OCI-M2 (cell line): Measurements from ENCODE around the gene ITPR3.
A peak's percentile ranks its signal among the peaks of the same experiment; 100 is the strongest.

Source experiments
- DNase-seq: peaks from one replicate; lab custom pipeline; 2025; ENCODE audit not compliant: unreplicated experiment; lab: John Stamatoyannopoulos, UW

ITPR3 gene

DNA sequence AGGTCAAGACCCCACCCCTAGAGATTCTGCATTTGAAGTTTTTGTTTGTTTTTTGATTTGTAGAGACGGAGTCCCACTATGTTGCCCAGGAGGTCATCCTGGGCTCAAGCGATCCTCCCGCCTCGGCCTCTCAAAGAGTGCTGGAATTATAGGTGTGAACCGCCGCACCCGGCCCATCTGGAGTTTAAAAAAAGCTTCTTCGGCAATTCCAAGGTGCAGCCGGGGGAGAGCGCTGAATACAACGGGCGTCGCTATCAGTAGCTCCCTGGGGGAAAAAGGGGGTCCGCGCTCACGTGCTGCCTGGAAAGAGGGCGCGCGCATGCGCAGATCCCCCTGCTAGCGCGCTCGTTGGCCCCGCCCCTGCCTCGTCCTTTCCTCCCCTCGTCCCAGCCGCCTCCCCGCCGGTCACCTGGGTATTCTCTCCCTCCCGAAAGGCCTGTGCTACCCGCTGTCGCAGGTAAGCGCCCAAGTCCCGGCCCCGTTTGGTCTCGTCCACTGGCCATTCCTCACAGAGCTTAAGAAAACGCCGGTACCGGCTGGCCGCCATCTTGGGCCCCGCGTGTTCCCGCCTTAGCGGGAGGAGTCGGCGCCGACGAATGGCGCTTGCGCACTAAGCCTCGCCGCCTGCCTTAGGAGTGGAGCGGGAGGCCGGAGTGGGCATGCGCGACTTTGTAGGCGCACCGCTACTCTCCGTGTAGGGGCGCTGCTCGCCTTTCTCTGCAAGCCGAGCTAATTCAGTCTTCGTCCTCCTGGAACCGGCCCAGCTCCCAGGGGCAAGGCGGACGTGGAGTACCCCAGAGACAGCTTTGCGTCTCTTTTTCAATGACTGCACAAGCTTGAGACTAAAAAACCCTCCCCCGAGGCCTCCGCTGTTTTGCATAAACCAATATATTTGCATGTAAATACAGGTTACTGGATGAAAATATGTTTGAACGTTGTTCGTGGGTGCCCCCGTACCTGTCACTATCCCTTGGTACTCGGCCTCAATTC is 90.3 kb downstream of the ITPR3 start, which contains the start of gene UQCC2:
UQCC2 (minus strand) TSS at position 561 of the 990 bp plus-strand sequence; CDS start at position 547, 14 bp downstream.
- DNase-seq: peak; percentile 92

DNA sequence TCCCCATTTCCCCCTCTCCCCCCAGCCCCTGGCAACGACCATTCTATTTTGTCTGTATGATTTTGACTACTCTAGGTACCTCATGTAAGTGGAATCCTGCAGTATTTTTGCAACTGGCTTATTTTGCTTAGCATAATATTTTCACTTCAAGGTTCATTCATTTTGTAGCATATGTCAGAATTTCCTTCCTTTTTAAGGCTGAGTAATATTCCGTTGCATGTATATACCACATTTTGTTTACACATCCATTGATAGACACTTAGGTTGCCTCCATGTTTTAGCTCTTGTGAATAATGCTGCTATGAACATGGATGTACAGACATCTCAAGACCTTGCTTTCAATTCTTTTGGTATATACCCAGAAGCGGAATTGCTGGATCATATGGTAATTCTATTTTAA is 91.8 kb downstream of the ITPR3 start:
- DNase-seq: no peak

DNA sequence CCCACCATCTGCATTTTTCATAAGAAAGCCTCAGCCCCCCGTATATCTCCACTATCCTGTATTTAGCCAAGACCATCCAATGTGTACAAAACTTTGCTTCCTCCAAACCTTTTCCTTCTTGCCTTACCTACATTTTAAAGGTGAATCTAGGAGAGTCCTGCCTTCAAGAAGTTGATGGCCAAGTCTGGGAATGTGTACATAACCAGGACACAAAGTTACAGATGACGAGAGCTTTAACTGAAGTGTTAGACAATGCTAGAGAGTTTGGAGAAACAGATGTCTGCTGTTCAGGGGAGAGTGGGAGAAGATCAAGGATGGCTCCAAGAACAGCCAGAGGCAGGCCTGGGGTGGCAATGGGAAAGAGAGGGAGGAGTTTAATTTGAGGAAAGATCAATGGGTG is 92.7 kb downstream of the ITPR3 start:
- DNase-seq: no peak

DNA sequence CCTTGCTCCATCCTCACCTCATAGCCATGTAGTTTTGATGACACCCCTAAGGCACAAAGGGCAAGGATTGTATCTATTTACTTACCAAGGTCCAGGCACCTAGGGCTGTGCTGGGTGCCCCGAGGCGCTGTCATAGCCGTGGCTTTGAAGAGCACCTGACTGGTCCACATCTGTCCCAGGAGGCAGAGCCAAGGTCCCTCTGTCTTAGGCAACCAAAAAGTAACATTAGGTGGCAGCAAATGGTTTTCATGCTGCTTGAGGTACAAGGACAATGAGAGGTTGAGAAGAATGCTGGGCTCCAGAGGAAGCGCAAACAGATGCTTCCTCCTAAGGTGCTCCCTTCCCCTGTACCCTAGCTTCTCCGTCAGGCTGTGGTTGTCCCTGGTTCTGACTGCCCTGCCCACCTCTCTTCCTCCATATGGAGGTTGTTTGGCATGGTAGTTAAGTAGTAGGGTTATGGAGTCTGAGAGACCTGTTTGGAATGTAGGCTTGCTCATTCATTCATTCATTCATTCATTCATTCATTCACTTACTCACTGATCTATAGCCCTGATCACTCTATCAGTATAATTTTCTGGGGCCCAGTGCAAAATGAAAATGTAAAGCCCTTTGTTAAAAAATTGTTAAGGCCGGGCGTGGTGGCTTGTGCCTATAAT is 93.4 kb downstream of the ITPR3 start:
- no peak for DNase-seq

DNA sequence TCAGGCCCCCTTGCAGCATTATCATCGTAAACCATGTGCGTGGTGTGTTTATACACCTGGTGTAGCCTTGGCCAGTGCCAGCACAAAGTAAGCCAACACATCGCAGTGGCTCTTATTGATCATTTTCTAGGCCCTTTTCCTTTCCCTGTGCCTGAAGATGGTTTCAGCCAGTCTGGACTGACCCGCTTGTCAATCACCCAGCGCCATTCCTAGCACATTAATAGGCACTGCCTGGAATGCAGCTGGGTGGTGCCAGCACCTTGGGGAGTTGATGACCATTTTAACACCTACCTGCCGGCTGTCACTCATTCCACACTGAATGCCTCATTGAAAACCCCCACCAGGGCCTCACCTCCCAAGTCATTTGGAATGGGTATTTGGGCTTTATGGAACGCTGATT is 95.3 kb downstream of the ITPR3 start:
- DNase-seq: no peak

DNA sequence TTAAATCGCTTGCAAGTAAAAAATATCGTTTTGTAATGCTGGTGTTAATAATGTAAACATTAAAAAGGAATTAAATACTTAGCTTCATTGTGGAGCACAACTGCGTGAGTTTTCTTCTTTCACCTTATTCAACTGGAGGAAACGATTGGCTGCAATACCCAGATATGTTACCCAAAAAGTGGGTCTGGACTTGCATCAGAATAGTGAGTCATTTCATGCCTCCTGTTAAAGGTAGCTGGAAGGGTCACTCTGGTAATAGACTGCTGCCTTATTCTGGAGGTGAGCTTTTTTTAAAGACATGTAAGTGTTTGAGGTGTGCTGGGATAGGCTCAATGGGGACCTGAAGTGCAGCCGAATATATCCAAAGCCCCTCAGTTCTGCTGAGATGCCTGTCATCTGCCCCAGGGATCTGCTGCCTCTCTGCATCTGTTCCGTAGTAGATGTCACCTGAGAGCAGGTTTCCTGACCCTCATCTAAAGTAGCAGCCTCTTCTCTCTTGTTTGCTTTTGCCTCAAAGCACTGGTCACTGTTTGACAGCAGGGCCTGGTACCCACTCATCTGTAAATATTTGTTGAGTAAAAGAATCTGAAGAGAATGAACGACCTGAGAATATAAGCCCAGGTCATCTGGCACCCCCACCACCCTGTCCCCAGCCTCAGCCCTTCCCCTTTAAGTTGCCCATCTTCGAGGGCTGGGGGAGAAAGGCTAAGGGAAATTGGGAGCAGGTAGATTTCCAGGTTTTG is 95.9 kb downstream of the ITPR3 start:
- no peak for DNase-seq

DNA sequence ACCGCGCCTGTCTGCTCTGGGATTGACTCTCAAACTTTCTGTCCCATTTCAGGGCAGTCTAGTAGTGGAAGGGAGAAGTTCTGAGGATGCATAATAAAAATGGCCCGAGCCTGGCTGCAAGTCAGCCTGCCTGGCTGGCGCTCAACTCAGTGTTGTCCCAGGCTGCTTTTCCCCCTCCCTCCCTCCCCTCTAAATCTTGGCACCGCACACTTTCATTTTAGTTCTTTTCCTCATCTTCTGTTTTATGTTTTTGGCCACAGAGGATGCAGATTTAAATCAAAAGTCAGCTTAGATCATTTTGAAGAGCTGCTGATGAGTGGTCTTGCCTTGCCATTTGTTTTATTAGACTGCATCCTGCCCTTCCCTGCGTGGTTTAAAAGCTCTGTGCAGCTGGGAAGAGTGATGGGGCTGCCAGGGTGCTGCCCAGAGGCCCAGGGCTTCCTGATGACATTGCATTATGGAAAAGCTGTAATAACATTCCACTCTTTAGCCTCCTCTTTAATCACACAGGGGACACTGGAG is 96.9 kb downstream of the ITPR3 start:
- DNase-seq: no peak

DNA sequence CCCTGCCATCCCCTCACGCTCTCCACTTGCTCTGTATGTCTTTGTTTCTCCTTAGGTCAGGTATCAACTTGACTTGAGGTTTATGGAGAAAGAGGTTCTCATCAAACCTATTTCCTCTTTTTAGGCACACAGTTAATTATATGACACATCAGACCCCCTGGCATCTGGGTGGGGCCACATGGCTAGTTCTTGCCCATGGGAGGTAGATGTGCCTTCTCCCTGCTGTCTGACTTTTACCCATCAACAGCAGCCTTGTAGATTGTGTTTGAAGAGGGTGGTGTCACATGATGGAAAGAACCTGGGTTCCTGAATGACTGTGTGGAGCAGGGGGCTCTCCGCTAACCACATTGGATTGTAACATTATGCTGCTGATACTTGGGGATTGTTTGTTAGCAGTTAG is 97.6 kb downstream of the ITPR3 start:
- DNase-seq: no peak

DNA sequence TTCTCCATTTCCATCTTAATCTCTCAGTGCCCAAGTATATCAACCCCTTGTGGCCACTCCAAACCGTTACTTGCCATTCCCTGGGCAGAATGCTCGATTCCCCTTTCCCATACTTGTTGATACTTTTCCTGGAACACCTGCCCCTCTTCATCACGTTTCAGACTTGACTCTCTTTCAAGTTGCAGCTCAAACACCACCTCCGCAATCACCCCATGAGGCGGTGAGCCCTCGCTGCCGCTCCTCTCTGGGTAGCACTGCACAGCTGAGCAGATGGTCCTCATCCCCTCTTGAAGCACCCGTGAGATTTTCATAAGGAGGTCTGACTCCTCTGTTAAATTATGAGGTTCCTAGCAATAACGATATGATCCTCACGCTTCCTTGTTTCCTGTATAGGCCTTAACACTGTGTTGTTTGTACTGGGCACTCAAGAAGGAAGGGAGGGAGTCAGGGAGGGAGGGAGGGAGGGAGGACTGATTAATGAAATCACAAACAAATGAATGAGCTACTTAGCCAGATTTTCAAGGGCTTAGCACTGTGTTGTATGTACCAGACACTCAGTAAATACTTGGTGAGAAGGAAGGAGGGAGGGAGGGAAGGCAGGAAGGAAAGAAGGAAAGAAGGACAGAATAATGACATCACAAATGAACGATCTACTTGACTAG is 98.3 kb downstream of the ITPR3 start:
- DNase-seq: no peak

DNA sequence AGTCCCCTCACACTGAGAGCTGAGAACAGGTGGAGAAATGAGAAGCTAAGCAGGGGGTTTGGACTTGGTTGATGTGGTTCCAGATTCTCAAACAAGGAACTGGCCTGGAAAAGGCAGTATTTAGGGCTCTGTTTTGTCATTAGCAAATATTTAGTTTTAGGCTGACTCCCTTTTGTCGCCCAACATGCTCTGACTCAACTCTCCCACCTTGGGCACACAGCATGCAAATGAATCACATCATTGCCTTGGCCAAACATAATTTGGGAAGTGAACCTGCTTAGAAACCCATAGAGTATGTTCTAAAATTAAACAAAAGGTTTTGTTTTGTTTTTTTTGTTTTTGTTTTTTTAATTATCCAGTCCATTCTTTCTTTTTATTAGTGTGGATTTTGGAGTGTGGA is 99.9 kb downstream of the ITPR3 start:
- no peak for DNase-seq

DNA sequence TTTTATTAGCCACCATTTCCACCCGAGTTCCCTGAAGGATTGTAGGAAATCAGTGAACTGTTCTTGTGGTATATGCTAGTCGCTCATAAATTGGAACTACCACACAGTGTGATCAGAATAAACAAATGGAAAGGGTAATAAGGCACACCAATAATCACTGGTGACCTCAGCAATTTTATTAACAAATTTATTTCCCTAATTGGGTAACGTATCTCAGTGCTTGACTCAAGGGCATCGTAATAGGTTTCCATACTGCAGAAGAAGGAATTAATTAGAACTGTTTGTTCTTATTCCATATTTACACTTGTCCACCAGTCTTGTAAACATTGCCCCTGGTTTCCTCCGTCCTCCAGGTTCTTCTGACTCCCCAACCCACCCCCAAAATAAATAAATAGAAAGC is 100.4 kb downstream of the ITPR3 start:
- no peak for DNase-seq

DNA sequence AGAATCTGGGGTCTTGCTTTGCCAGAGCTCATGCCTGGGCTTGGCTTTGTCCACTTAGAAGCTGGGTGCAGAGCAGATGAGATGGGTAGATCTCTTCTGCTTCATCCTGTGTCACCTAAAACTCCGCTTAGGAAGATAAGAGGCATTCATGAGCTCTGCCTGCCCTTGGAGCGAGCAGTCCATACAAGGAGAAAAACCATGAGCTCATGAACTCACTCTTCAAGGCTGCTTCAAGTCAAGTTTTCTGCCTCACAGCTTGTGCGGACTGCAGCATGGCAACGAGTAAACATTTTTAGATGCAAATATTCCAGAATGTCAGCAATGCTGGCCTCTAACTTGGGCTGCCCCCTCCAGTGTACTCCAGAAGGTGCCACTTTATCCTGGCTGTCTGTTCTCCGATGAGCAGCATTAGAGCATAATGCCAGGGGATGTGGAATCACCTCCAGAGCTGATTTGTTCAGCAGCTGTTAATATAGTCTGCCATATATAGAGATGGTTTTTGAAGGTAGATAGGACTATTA is 101.0 kb downstream of the ITPR3 start:
- no peak for DNase-seq

DNA sequence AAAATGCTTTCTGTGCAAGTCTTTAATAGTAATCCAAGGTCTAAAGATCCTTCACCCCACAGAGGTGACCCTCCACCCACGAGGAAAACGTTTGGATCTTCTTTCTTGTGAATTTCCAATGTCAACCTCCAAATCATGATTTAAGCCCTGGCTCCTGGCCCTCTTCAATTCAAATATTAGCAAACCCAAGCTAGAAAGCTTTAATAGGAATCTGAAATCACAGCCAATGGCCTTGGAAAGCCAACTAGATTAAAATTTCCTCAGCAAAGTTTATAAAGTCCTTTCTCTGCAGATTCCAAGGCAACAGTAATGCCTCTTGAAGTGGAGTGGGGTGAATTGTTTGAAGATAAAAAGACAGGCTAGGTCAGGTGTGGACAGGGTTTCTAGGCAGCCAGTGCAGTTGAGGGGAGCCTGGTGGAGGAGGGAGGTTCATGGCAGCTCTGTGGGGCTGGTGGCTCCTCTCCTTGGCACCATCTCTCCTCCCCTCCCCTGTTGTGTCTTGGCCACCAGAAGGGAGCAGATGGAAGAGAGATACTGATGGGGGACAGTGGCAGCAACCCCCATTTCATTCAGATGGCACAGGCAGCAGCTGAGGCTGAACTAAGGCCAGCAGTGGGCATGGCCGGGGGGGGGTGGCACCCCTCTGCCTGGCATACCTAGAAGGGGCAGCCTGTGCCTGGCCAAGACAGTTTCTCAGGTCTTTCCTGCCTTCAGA is 102.4 kb downstream of the ITPR3 start:
- DNase-seq: no peak

DNA sequence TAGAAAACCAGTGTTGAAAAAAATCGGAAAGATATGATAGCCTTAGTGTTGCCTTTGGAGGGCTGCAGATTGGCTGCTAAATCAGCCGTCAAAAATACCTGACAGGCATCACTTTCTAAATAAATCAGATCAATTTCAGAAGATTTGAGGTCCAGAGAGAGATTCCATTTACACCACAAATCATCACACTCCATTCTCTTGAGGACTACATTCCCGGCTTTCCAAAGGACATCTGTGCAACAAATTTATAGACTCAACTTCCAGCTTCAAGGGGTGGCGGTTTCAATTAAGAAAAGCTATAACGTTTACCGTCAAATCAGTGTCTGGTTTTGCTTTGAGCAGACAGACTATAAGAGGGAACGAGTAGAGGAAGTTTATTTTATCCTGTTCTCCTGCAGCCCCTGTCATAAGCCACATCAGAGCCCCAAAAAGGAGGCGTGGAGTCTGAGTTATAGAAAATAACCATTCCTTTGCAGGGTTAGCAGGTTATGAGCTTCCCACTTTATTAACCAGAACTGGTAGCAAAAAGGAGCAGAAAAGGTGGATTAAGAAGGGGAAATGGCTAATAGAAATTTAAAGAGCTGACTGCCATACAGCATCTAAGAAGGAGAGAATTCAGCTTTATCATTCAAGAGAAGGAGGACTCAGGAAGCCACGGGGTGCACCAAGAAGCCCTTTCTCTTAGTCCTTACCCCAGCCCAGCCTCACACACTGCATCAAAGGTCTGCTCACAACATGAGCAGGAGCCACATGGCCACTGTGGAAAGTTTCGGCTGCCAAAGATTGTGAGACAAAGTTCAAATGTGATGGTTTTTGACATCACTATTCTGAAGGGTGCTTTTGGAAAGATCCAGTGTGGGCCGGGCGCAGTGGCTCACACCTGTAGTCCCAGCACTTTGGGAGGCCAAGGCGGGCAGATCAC is 103.2 kb downstream of the ITPR3 start:
- DNase-seq: no peak

DNA sequence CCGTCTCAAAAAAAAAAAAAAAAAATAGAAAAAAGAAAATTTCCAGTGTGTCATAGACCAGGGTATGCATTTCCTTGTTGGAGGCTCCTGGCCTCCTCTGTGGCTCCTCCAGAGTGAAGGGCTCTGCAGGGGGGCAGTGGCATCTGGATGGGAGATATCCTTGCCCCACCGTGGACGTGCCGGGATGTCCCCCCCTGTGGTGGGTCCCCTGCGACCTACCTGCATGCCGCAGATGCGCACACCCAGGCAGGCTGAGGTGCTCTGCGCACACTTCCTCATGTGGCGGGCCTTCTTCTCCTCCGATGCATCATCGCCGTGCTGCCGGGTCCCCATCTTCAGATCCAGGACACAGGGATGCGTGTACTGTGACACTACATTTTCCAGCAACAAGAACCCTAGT is 104.1 kb downstream of the ITPR3 start:
- DNase-seq: no peak

DNA sequence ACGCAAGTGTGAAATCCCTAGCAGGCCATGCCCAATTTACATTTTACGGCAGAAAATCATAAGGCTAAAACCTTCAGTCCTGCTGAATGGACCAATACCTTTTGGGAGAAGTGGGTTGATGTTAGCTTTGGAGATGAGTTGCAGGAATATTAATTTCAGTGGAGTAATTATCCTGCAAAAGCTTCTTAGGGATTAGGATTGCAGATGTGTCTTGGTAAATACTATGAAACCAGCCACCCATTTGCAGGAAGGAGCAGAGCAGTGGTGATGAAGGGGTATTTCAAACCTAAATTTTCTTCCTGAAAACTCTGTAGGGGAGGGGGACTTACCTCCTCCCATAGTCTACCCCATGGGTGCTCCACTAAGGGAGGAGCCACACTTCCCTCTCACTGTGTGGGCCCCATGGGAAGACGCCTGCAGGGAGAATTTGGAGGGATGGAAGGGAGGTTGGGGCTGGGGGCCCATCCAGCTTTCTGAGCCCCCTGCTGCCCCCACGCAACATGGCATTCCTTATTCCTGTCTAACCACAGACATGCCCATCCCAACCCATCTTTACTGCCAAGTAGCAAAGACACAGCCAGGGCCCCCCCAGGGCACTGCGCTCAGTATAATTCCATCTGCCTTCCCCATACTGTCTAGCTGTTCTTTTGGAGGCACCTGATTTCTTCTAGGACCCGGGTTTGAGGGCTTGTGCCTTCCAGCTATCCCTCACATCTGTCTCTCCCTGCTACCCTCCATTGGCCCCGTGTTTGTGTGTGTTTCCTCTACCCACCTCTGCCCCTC is 105.0 kb downstream of the ITPR3 start:
- DNase-seq: no peak

DNA sequence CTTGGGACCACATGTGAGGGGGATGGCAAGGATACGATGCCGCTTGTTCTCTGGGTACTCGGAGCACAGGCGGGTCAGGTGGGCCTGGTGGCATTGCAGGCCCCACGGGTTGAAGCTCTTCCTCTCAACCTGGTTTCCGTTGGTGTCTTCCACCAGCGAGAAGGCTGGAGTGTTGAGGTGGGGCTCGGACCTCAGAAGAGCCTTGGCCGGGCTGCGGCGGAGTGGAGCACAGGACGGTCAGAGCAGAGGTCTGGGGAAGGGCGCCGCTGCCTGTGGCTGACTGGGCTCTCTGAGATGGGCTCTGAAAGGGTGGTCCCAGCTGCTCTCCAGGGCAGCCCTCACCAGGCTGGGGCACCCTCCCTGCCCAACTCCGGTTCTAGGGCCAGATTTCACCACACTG is 105.6 kb downstream of the ITPR3 start:
- DNase-seq: no peak

DNA sequence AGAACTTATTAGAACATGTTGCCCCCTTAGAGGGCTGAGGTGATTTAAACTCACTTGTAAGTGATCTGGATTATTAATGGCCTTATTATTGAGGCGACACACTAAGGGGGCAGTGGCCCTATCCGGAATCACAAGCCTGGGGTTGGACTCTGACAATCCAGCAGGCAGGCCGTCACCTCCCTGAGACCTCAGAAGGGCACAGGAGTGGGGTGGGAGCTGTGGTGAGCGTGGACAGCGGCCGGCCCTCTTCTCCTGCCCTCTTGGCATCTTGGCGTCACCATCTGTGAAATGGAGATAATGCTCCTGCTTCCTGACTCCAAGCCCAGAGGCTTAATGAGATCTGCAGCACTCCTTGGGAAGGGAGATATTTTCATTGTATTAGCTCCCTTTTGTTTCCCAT is 106.0 kb downstream of the ITPR3 start:
- DNase-seq: no peak
